Subcutaneous abdominal adipose tissue (tissue), 5 donors: ENCODE data around the gene CYP19A1.

ENCODE experiments used
- H3K27ac ChIP-seq: one replicate; pipeline ENCODE4 v1.7.0; 2013; ENCODE audit warnings: low read depth, mild to moderate bottlenecking, inconsistent platforms, low read length, moderate library complexity
- H3K27me3 ChIP-seq, 5 donors: one replicate each; pipeline ENCODE4 v1.7.0; 2013; ENCODE audit warnings: low read length in 5 of 5, inconsistent platforms in 1 of 5; ENCODE audit not compliant: control insufficient read depth in 5 of 5, insufficient read depth in 4 of 5
- H3K36me3 ChIP-seq, 5 donors: one replicate each; pipeline ENCODE4 v1.7.0; 2013; ENCODE audit warnings: low read length in 5 of 5; ENCODE audit not compliant: control insufficient read depth in 5 of 5, insufficient read depth in 5 of 5
- H3K4me1 ChIP-seq, 5 donors: one replicate each; pipeline ENCODE4 v1.7.0; 2013; ENCODE audit warnings: low read length in 5 of 5, mild to moderate bottlenecking in 3 of 5, moderate library complexity in 1 of 5; ENCODE audit not compliant: control insufficient read depth in 5 of 5, insufficient read depth in 5 of 5
- H3K4me3 ChIP-seq, 5 donors: one replicate each; pipeline ENCODE4 v1.7.0; 2013; ENCODE audit warnings: low read length in 5 of 5, low read depth in 1 of 5
- H3K9ac ChIP-seq, 5 donors: one replicate each; pipeline ENCODE4 v1.7.0; 2013; ENCODE audit warnings: low read length in 5 of 5, mild to moderate bottlenecking in 4 of 5, moderate library complexity in 3 of 5
- H3K9me3 ChIP-seq, 5 donors: one replicate each; pipeline ENCODE4 v1.7.0; 2013; ENCODE audit warnings: low read length in 5 of 5; ENCODE audit not compliant: control insufficient read depth in 5 of 5
- donor health status: healthy.
- donor health status: healthy.
- donor health status: healthy.
- donor health status: healthy.
- donor health status: healthy.

The CYP19A1 gene

GRCh38 chr15:51260202-51260601, 78.2 kb downstream of the CYP19A1 start:
- no peak overlapping the region for H3K9ac ChIP-seq
- no peaks in the 10 kb centered on the region for H3K27me3 ChIP-seq
- H3K36me3 ChIP-seq, result no peaks in the 10 kb centered on the region
- no peaks in the 10 kb centered on the region for H3K9me3 ChIP-seq
- peaks cover 0 to 9% (median 5%) of the 10 kb centered on the region in 5 donors for H3K4me1 ChIP-seq
- no peak overlapping the region for H3K27ac ChIP-seq
- H3K4me3 ChIP-seq, result no peak overlapping the region

DNA sequence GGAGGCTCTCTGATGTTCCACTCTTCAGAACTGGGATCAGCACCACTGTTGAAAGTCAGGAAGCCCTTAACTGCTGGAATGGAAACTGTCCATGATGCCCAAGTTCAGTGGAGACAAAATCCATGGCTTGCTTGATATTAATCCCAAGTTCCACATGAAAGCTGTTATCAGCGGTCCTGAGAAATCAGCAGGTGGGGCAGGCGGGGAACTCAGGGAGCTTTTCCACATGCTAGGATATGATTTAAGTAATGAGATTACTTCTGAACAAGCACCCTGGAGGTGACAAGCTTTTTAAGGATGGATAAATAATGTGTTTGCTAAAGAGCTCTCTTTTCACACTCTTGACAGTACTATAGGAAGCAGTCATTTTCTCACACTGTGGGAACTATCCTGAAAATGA, 82.9 kb downstream of the CYP19A1 start:
- Histone ChIP-seq H3K4me1 (peaks cover 0 to 3% (median 0%) of the 10 kb centered on the region in 5 donors), H3K36me3 (no peaks in the 10 kb centered on the region), H3K27me3 (peaks cover 0 to 3% (median 0%) of the 10 kb centered on the region in 5 donors), H3K9ac (no peak overlapping the region), H3K4me3 (no peak overlapping the region), H3K9me3 (no peaks in the 10 kb centered on the region), H3K27ac (no peak overlapping the region)

GRCh38 chr15:51253366-51253765, 85.0 kb downstream of the CYP19A1 start:
- H3K4me1 ChIP-seq, result no peaks in the 10 kb centered on the region
- no peak overlapping the region for H3K4me3 ChIP-seq
- no peak overlapping the region for H3K9ac ChIP-seq
- H3K27me3 ChIP-seq, result peaks cover 0 to 3% (median 0%) of the 10 kb centered on the region in 5 donors
- H3K27ac ChIP-seq, result no peak overlapping the region
- H3K9me3 ChIP-seq, result no peaks in the 10 kb centered on the region
- H3K36me3 ChIP-seq, result no peaks in the 10 kb centered on the region

- no peak overlapping the region for H3K9ac ChIP-seq
- no peaks in the 10 kb centered on the region for H3K4me1 ChIP-seq
- peaks cover 0 to 3% (median 0%) of the 10 kb centered on the region in 5 donors for H3K27me3 ChIP-seq
- H3K9me3 ChIP-seq, result no peaks in the 10 kb centered on the region
- H3K36me3 ChIP-seq, result no peaks in the 10 kb centered on the region
- H3K27ac ChIP-seq, result no peak overlapping the region
- no peak overlapping the region for H3K4me3 ChIP-seq
Observed at GRCh38 chr15:51252671-51253070, 85.7 kb downstream of the CYP19A1 start.

GRCh38 chr15:51251556-51251955, 86.8 kb downstream of the CYP19A1 start:
- Histone ChIP-seq H3K9me3 (no peaks in the 10 kb centered on the region), H3K4me3 (no peak overlapping the region), H3K4me1 (no peaks in the 10 kb centered on the region), H3K9ac (no peak overlapping the region), H3K36me3 (no peaks in the 10 kb centered on the region), H3K27ac (no peak overlapping the region), H3K27me3 (peaks cover 0 to 3% (median 0%) of the 10 kb centered on the region in 5 donors)

DNA sequence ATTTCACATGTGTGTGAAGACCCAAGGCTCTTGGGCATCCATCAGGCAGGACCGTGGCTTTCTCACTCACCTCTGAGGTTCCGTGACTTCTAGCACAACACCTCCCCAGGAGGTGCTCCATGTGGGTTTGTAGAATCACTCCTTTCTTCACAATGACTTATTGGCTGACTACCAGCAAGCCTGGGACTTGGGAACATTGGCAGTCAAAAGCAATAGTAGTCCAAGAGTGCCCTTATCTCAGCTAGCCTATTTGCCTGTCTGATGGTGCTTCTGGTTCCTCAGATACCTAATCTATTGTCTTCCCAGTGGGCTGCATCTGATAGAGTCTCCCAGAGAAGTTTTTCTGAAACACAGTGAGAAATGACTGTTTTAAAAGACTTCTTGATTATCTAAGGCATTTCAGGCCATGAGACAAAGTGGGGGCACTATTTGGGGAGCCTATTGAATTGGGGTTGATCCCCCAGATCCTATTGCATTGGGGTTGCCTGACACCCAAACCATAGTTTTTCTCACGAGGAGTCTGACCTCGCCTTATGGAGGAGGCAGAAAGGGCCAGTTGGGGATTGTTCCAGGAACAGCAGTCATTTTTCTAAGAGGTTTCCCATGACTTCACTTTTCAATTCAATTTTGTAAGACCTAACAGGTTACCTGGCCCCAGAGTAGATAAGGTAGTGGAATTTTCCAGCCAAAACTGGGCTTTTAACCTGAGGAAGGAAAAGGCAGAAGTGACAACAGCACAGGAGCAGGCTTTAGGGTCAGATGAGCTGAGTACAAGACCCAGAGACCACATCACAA, 88.0 kb downstream of the CYP19A1 start:
- no peak overlapping the region for H3K27ac ChIP-seq
- no peak overlapping the region for H3K9ac ChIP-seq
- no peaks in the 10 kb centered on the region for H3K4me1 ChIP-seq
- H3K4me3 ChIP-seq, result no peak overlapping the region
- no peaks in the 10 kb centered on the region for H3K36me3 ChIP-seq
- H3K27me3 ChIP-seq, result peaks cover 0 to 3% (median 0%) of the 10 kb centered on the region in 5 donors
- H3K9me3 ChIP-seq, result no peaks in the 10 kb centered on the region

GRCh38 chr15:51245628-51246027, 92.8 kb downstream of the CYP19A1 start:
- no peak overlapping the region for H3K27ac ChIP-seq
- H3K36me3 ChIP-seq, result no peaks in the 10 kb centered on the region
- H3K9ac ChIP-seq, result no peak overlapping the region
- H3K4me3 ChIP-seq, result no peak overlapping the region
- H3K27me3 ChIP-seq, result no peaks in the 10 kb centered on the region
- H3K4me1 ChIP-seq, result no peaks in the 10 kb centered on the region
- no peaks in the 10 kb centered on the region for H3K9me3 ChIP-seq

DNA sequence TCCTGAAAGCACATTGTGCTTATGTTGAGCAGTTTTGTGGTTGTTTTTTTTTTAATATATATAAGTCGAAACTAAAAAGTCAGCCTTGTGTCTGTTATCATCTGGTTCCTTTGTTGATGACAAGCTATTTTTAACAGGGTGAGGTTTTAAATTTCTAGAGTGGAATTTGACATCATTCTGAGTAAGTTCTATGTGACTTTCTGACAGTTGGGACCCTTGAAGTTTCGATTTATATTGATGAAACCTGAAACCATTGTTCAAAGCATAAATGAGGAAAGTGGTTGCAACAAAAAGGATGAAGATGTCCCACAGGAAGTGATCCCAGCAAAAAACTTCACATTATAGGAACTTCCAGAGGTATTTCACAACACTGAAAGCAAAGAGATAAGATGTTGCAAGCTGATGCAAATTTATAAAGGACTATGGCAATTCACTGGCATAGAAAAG, 94.0 kb downstream of the CYP19A1 start:
- no peaks in the 10 kb centered on the region for H3K4me1 ChIP-seq
- H3K27me3 ChIP-seq, result peaks cover 0 to 3% (median 0%) of the 10 kb centered on the region in 5 donors
- H3K9ac ChIP-seq, result no peak overlapping the region
- no peaks in the 10 kb centered on the region for H3K9me3 ChIP-seq
- H3K27ac ChIP-seq, result no peak overlapping the region
- H3K36me3 ChIP-seq, result no peaks in the 10 kb centered on the region
- no peak overlapping the region for H3K4me3 ChIP-seq

DNA sequence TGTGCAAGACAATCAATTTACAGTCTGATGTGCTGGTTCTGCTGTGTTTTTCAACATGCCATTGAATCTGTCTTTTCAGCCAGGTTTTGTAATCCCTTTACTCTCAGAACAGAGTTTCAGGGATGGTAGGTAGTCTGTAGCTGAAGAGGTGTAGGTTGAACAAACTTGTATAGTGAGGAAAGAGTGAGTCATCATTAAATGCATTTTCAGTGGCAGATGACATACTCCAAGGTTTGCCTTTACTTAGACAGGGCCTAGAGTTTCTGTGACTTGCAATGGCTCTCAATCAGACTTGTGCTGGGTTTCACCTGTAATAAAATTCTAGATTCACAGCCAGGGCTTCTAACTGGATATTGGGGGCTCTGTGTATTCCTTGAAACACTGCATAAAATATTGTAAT, 94.6 kb downstream of the CYP19A1 start:
- Histone ChIP-seq H3K27ac (no peak overlapping the region), H3K36me3 (no peaks in the 10 kb centered on the region), H3K27me3 (peaks cover 0 to 7% (median 0%) of the 10 kb centered on the region in 5 donors), H3K4me1 (no peaks in the 10 kb centered on the region), H3K4me3 (no peak overlapping the region), H3K9ac (no peak overlapping the region), H3K9me3 (no peaks in the 10 kb centered on the region)

GRCh38 chr15:51240066-51240465, 98.3 kb downstream of the CYP19A1 start:
- Histone ChIP-seq H3K27me3 (peaks cover 0 to 12% (median 0%) of the 10 kb centered on the region in 5 donors), H3K4me1 (no peaks in the 10 kb centered on the region), H3K9ac (no peak overlapping the region), H3K27ac (no peak overlapping the region), H3K36me3 (no peaks in the 10 kb centered on the region), H3K4me3 (no peak overlapping the region), H3K9me3 (no peaks in the 10 kb centered on the region)
